Lung (tissue), 12 donors: ENCODE data around the gene MAP3K10. TPM values are rescaled to one million over a fixed set of nuclear protein-coding genes. Genes with fewer than 3 reads are reported as not detected.

ENCODE experiments used
- ATAC-seq: fragments of 200-7000 bp; cut with Tn5 transposase; one replicate; pipeline ENCODE4 v1.9.1; 2020; ENCODE audit warnings: moderate number of reproducible peaks; ENCODE audit not compliant: insufficient read depth, low FRiP score
- DNase-seq, 3 donors: peaks; one replicate each; pipeline ENCODE4 v3.0.0-alpha.2; 2013 to 2017
- H3K27ac ChIP-seq, 2 donors: one replicate each; pipeline ENCODE4 v1.5.1; 2013; ENCODE audit warnings: mild to moderate bottlenecking in 2 of 2, moderate library complexity in 2 of 2, control low read depth in 1 of 2, inconsistent platforms in 1 of 2, low read depth in 1 of 2, low read length in 1 of 2
- H3K27me3 ChIP-seq, 3 donors: one replicate each; pipeline ENCODE4 v1.5.1; 2013; ENCODE audit warnings: low read length in 2 of 3; ENCODE audit not compliant: control insufficient read depth in 3 of 3, insufficient read depth in 3 of 3
- H3K36me3 ChIP-seq, 4 donors: one replicate each; pipeline ENCODE4 v1.5.1; 2013; ENCODE audit warnings: low read length in 4 of 4, mild to moderate bottlenecking in 1 of 4, moderate library complexity in 1 of 4; ENCODE audit not compliant: control insufficient read depth in 4 of 4, insufficient read depth in 4 of 4
- H3K4me1 ChIP-seq, 5 donors: one replicate each; pipeline ENCODE4 v1.5.1; 2013; ENCODE audit warnings: low read length in 5 of 5, mild to moderate bottlenecking in 2 of 5, moderate library complexity in 1 of 5; ENCODE audit not compliant: control insufficient read depth in 5 of 5, insufficient read depth in 5 of 5
- H3K4me3 ChIP-seq: one replicate; pipeline ENCODE4 v1.5.1; 2013; ENCODE audit warnings: mild to moderate bottlenecking, control low read depth, moderate library complexity
- H3K9ac ChIP-seq, 2 donors: one replicate each; pipeline ENCODE4 v1.5.1; 2013; ENCODE audit warnings: low read length in 2 of 2, control low read depth in 1 of 2; ENCODE audit not compliant: insufficient read depth in 1 of 2
- H3K9me3 ChIP-seq, 4 donors: one replicate each; pipeline ENCODE4 v1.5.1; 2013; ENCODE audit warnings: low read length in 3 of 4, mild to moderate bottlenecking in 1 of 4, moderate library complexity in 1 of 4; ENCODE audit not compliant: control insufficient read depth in 4 of 4, insufficient read depth in 3 of 4
- CTCF ChIP-seq: IDR thresholded peaks from 2 replicates; pipeline ENCODE4 v1.5.1; 2012; ENCODE audit warnings: mild to moderate bottlenecking; ENCODE audit errors: control extremely low read depth, extremely low read depth
- WGBS, 2 donors: extraction: QIAGEN DNeasy Blood & Tissue Kit; methylation state at CpG; one replicate each; pipeline ENCODE4 v1.1.7; 2013; 5-methylcytosine and 5-hydroxymethylcytosine counted together
- polyA plus RNA-seq, 2 donors: library from polyadenylated mRNA; stranded (reverse); fragments of 200-250 nt; gene quantifications; one replicate each; pipeline ENCODE4 v1.2.1, GENCODE V29; 2013
- total RNA-seq, 2 donors: library from RNA; depleted of rRNA in 1 of 2; stranded (reverse); fragments of >200 nt in 1 of 2; gene quantifications; one replicate each; pipeline ENCODE4 v1.2.1, GENCODE V29; 2014 to 2021
- donor health status: control.
- donor health status: control.
- donor health status: Bipolar disorder and iron deficiency.
- donor health status: healthy.
- donor health status: DM: yes; HTN: yes; CAD: no.

MAP3K10 gene
- total and polyA plus RNA-seq, 4 donors: 4.4 to 18.0 (median 11.3) TPM

- WGBS, 2 donors: 61 to 68% methylated on average over 21 of the region's 21 CpGs
- no peak for ATAC-seq
- Histone ChIP-seq H3K4me1 (no peaks in the 10 kb centered on the region), H3K27me3 (no peaks in the 10 kb centered on the region), H3K9me3 (no peaks in the 10 kb centered on the region), H3K9ac (no peak overlapping the region), H3K36me3 (no peaks in the 10 kb centered on the region), H3K27ac (no peak overlapping the region), H3K4me3 (no peak overlapping the region)
- DNase-seq: no peak
- TF ChIP-seq CTCF: no peak
Observed at GRCh38 chr19:40147693-40148347, 43.4 kb upstream of the MAP3K10 start.

DNA sequence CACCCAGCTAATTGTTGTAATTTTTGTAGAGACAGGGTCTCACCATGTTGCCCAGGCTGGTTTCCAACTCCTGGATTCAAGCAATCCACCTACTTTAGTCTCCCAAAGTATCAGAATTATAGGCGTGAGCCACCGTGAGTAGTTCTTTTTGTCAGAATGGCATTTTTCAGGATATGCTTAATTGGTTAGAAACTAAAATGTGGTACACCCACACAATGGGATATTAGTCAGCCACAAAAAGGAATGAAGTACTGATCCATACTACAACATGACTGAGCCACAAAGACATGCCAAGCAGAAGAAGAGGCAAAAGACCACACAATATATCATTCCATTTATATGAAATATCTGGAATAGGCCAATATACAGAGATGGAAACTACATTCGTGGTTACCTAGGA, 41.7 kb upstream of the MAP3K10 start:
- Histone ChIP-seq H3K9ac (no peak overlapping the region), H3K4me1 (no peaks in the 10 kb centered on the region), H3K4me3 (no peak overlapping the region), H3K9me3 (no peaks in the 10 kb centered on the region), H3K27me3 (no peaks in the 10 kb centered on the region), H3K36me3 (no peaks in the 10 kb centered on the region), H3K27ac (no peak overlapping the region)
- TF ChIP-seq CTCF: no peak
- no peak for ATAC-seq
- WGBS, 2 donors: 94 to 96% methylated on average over 3 of the region's 3 CpGs
- DNase-seq: no peak

DNA sequence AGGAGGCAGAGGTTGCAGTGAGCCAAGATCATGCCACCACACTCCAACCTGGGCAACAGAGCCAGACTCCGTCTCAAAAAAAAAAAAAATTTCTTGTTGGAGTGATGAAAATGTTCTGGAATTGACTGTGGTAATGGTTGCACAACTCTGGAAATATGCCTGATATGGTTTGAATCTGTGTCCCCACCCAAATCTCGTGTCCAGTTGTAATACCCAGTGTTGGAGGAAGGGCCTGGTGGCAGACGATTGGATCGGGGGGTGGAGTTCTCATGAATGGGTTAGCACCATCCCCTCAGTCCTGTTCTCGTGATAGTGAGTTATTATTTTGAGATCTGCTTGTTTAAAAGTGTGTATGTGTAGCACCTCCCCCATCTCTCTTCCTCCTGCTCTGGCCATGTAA, 41.1 kb upstream of the MAP3K10 start:
- H3K27ac ChIP-seq: no peak overlapping the region
- TF ChIP-seq CTCF: no peak
- H3K36me3 ChIP-seq: no peaks in the 10 kb centered on the region
- 70 to 71% methylated on average over 5 of the region's 5 CpGs for WGBS, 2 donors
- DNase-seq: no peak
- H3K9ac ChIP-seq: no peak overlapping the region
- no peak overlapping the region for H3K4me3 ChIP-seq
- no peaks in the 10 kb centered on the region for H3K27me3 ChIP-seq
- H3K9me3 ChIP-seq: no peaks in the 10 kb centered on the region
- H3K4me1 ChIP-seq: no peaks in the 10 kb centered on the region
- no peak for ATAC-seq
